Breast epithelium (tissue), 4 donors: Measurements from ENCODE around the gene SH2D2A. TPM values are rescaled to one million over a fixed set of nuclear protein-coding genes. Genes with fewer than 3 reads are reported as not detected.

Source experiments
- DNase-seq, 2 donors: peaks; one replicate each; pipeline ENCODE4 v3.0.0-alpha.2; 2019; ENCODE audit warnings: low spot score in 2 of 2
- H3K27ac ChIP-seq, 2 donors: fragments of 200-600 bp; sonication (generic) in 1 of 2; one replicate each; pipeline ENCODE4 v1.5.1; 2016 to 2019; ENCODE audit warnings: mild to moderate bottlenecking in 1 of 2
- H3K27me3 ChIP-seq, 2 donors: fragments of 200-600 bp; sonication (generic) in 1 of 2; one replicate each; pipeline versions ENCODE4 v1.5.1 to v1.6.0; 2017 to 2019; ENCODE audit warnings: control low read depth in 1 of 2, mild to moderate bottlenecking in 1 of 2
- H3K36me3 ChIP-seq: fragments of 200-600 bp; one replicate; pipeline ENCODE4 v1.5.1; 2019
- H3K4me1 ChIP-seq, 2 donors: fragments of 200-600 bp; sonication (generic); one replicate each; pipeline ENCODE4 v1.5.1; 2016 to 2019; ENCODE audit warnings: control low read depth in 1 of 2
- H3K4me3 ChIP-seq, 3 donors: fragments of 200-600 bp; sonication (generic); 1 replicate in 2 of 3; 2 replicates in 1 of 3; pipeline ENCODE4 v1.5.1; 2016 to 2019; ENCODE audit warnings: mild to moderate bottlenecking in 3 of 3, moderate library complexity in 2 of 3
- H3K9me3 ChIP-seq, 2 donors: fragments of 200-600 bp; sonication (generic) in 1 of 2; one replicate each; pipeline ENCODE4 v1.5.1; 2016 to 2019; ENCODE audit warnings: control low read depth in 1 of 2
- CTCF ChIP-seq, 3 donors: fragments of 450-650 bp; IDR thresholded peaks; one replicate each; pipeline ENCODE4 v1.5.1; 2016 to 2017; ENCODE audit warnings: antibody characterized with exemption in 3 of 3, mild to moderate bottlenecking in 3 of 3, moderate library complexity in 3 of 3
- POLR2A ChIP-seq: fragments of 450-650 bp; IDR thresholded peaks from one replicate; pipeline ENCODE4 v1.6.1; 2016; ENCODE audit warnings: antibody characterized with exemption, mild to moderate bottlenecking, moderate library complexity
- POLR2AphosphoS5 ChIP-seq, 3 donors: sonication (generic); formaldehyde crosslinking; IDR thresholded peaks; one replicate each; pipeline ENCODE4 v1.6.1; 2017; ENCODE audit warnings: antibody characterized with exemption in 3 of 3
- intact Hi-C: fragments of 100-400 bp; cut with DNase I; formaldehyde crosslinking; loops from one replicate; pipeline ENCODE4 v1.15.1; 2023; ENCODE audit warnings: low total_unique reads
- total RNA-seq, 3 donors: library from RNA; depleted of rRNA; stranded (reverse); fragments of >200 nt; gene quantifications; one replicate each; pipeline ENCODE4 v1.1.0, GENCODE V29; 2016

The SH2D2A gene
- total RNA-seq, 3 donors from 2014 or later: 4.6 to 5.4 TPM; not detected in 1

- H3K36me3 ChIP-seq: no peaks in the 10 kb centered on the region
- intact Hi-C loops: no loop called here
- H3K9me3 ChIP-seq: no peaks in the 10 kb centered on the region
- DNase-seq: no peak
- H3K27ac ChIP-seq: no peak overlapping the region
- TF ChIP-seq POLR2AphosphoS5 (IDR thresholded peaks at IDR 0.05) (no peak), POLR2A (no peak), CTCF (IDR thresholded peaks at IDR 0.05) (no peak)
- H3K4me3 ChIP-seq: no peak overlapping the region
- H3K4me1 ChIP-seq: no peaks in the 10 kb centered on the region
- H3K27me3 ChIP-seq: no peaks in the 10 kb centered on the region
Measured at GRCh38 chr1:156795787-156796186, 20.9 kb downstream of the SH2D2A start.

GRCh38 chr1:156795374-156795733 lies 21.3 kb downstream of the SH2D2A start:
- intact Hi-C loops: no loop called here
- no peak for TF ChIP-seq CTCF (IDR thresholded peaks at IDR 0.05)
- TF ChIP-seq POLR2A: no peak
- TF ChIP-seq POLR2AphosphoS5 (IDR thresholded peaks at IDR 0.05): no peak
- H3K36me3 ChIP-seq: no peaks in the 10 kb centered on the region
- no peaks in the 10 kb centered on the region for H3K27me3 ChIP-seq
- H3K4me1 ChIP-seq: no peaks in the 10 kb centered on the region
- no peak for DNase-seq
- no peak overlapping the region for H3K4me3 ChIP-seq
- H3K9me3 ChIP-seq: no peaks in the 10 kb centered on the region
- H3K27ac ChIP-seq: no peak overlapping the region

GRCh38 chr1:156794506-156795373 lies 21.9 kb downstream of the SH2D2A start:
- H3K36me3 ChIP-seq: no peaks in the 10 kb centered on the region
- H3K4me3 ChIP-seq: no peak overlapping the region
- no peaks in the 10 kb centered on the region for H3K9me3 ChIP-seq
- H3K4me1 ChIP-seq: no peaks in the 10 kb centered on the region
- no peak overlapping the region for H3K27ac ChIP-seq
- intact Hi-C loops: no loop called here
- no peak for TF ChIP-seq POLR2AphosphoS5 (IDR thresholded peaks at IDR 0.05)
- TF ChIP-seq POLR2A: no peak
- no peak for TF ChIP-seq CTCF (IDR thresholded peaks at IDR 0.05)
- no peaks in the 10 kb centered on the region for H3K27me3 ChIP-seq
- no peak for DNase-seq

GRCh38 chr1:156789621-156790318 lies 26.9 kb downstream of the SH2D2A start:
- TF ChIP-seq POLR2A: no peak
- no peak for TF ChIP-seq CTCF (IDR thresholded peaks at IDR 0.05)
- no peak for TF ChIP-seq POLR2AphosphoS5 (IDR thresholded peaks at IDR 0.05)
- Histone ChIP-seq H3K4me3 (no peak overlapping the region), H3K27me3 (no peaks in the 10 kb centered on the region), H3K9me3 (no peaks in the 10 kb centered on the region), H3K27ac (no peak overlapping the region), H3K4me1 (no peaks in the 10 kb centered on the region), H3K36me3 (no peaks in the 10 kb centered on the region)
- intact Hi-C loops: loop anchor here (10.0 kb wide), 1 partner anchor 1055 kb away; no protein-coding TSS in a partner anchor
- DNase-seq: no peak

- Histone ChIP-seq H3K27me3 (no peaks in the 10 kb centered on the region), H3K27ac (no peak overlapping the region), H3K36me3 (no peaks in the 10 kb centered on the region), H3K4me3 (no peak overlapping the region), H3K4me1 (no peaks in the 10 kb centered on the region), H3K9me3 (no peaks in the 10 kb centered on the region)
- no peak for TF ChIP-seq CTCF (IDR thresholded peaks at IDR 0.05)
- TF ChIP-seq POLR2A: no peak
- TF ChIP-seq POLR2AphosphoS5 (IDR thresholded peaks at IDR 0.05): no peak
- intact Hi-C loops: loop anchor here (10.0 kb wide), 1 partner anchor 1053 kb away; no protein-coding TSS in a partner anchor
- no peak for DNase-seq
Measured at GRCh38 chr1:156788136-156788535, 28.5 kb downstream of the SH2D2A start.
